Panc1 (cell line): ENCODE measurements around the gene HK1. TPM values are rescaled to one million over a fixed set of nuclear protein-coding genes. Genes with fewer than 3 reads are reported as not detected.

Source experiments
- ATAC-seq: fragments of 200-7000 bp; cut with Tn5 transposase; 2 replicates; pipeline ENCODE4 v1.9.1; 2020; ENCODE audit warnings: mild to moderate bottlenecking, moderate library complexity
- BruUV-seq: library from RNA; stranded (reverse); fragments of 400-500 nt; replicated peaks from 2 replicates; lab custom pipeline; 2021; lab: Mats Ljungman, UMichigan
- CTCF ChIA-PET: fragments of 300-600 bp; sonication (Branson Sonifier 250); formaldehyde crosslinking; loops from one replicate; lab custom pipeline; 2022; ENCODE audit warnings: antibody characterized with exemption; lab: Charles Lee
- POLR2A ChIA-PET: fragments of 300-600 bp; sonication (Branson Sonifier 250); formaldehyde crosslinking; loops from one replicate; lab custom pipeline; 2022; ENCODE audit warnings: antibody characterized with exemption; lab: Charles Lee
- DNase-seq: peaks from one replicate; pipeline ENCODE4 v3.0.0-alpha.2; 2010; ENCODE audit warnings: low read depth, low spot score
- H3K27ac ChIP-seq: 2 replicates; pipeline ENCODE4 v1.5.1; 2011; ENCODE audit warnings: mild to moderate bottlenecking, low read length, inconsistent platforms
- H3K27me3 ChIP-seq: fragments of 200-500 bp; sonication (Bioruptor generic); 2 replicates; pipeline ENCODE4 v1.6.0; 2014; ENCODE audit warnings: low read length, inconsistent platforms; ENCODE audit not compliant: control insufficient read depth, insufficient read depth
- H3K36me3 ChIP-seq: fragments of 200-500 bp; sonication (Bioruptor generic); 2 replicates; pipeline ENCODE4 v1.5.1; 2014; ENCODE audit warnings: inconsistent platforms, mild to moderate bottlenecking, low read length, moderate library complexity; ENCODE audit not compliant: control insufficient read depth, insufficient read depth
- H3K4me1 ChIP-seq: 2 replicates; pipeline ENCODE4 v1.5.1; 2011; ENCODE audit warnings: inconsistent platforms, mild to moderate bottlenecking, low read length, moderate library complexity; ENCODE audit not compliant: control insufficient read depth, insufficient read depth
- H3K4me3 ChIP-seq, 2 experiments: 2 replicates each; pipeline ENCODE4 v1.5.1; 2011 to 2012; ENCODE audit warnings: low read depth in 2 of 2, low read length in 2 of 2, mild to moderate bottlenecking in 2 of 2, inconsistent platforms in 1 of 2, moderate library complexity in 1 of 2
- H3K9me3 ChIP-seq: fragments of 200-500 bp; sonication (Bioruptor generic); 2 replicates; pipeline ENCODE4 v1.5.1; 2014; ENCODE audit warnings: low read depth, mild to moderate bottlenecking, inconsistent platforms, low read length, moderate library complexity; ENCODE audit not compliant: control insufficient read depth, insufficient read depth
- CTCF ChIP-seq: fragments of 450-650 bp; IDR thresholded peaks from 2 replicates; pipeline ENCODE4 v1.5.1; 2017; ENCODE audit warnings: mild to moderate bottlenecking
- POLR2AphosphoS5 ChIP-seq: IDR thresholded peaks from 2 replicates; pipeline ENCODE4 v1.6.1; 2012; ENCODE audit warnings: mild to moderate bottlenecking, low read depth, low read length, moderate library complexity
- REST ChIP-seq, 2 experiments: IDR thresholded peaks; 2 replicates each; pipeline ENCODE4 v1.6.1; 2011 to 2012; ENCODE audit warnings: low read depth in 2 of 2, control low read depth in 1 of 2, low read length in 1 of 2, mild to moderate bottlenecking in 1 of 2, moderate library complexity in 1 of 2; ENCODE audit not compliant: insufficient read depth in 1 of 2
- SIN3A ChIP-seq: IDR thresholded peaks from 2 replicates; pipeline ENCODE4 v1.6.1; 2012; ENCODE audit warnings: low read depth, mild to moderate bottlenecking, low read length, moderate library complexity, borderline replicate concordance; ENCODE audit not compliant: insufficient read depth
- TCF7L2 ChIP-seq: IDR thresholded peaks from 2 replicates; pipeline ENCODE4 v1.6.1; 2011; ENCODE audit warnings: mild to moderate bottlenecking, low read depth, low read length, inconsistent platforms
- in situ Hi-C: cut with HindIII; loops from 2 replicates; pipeline ENCODE4 v1.10.0; 2016; ENCODE audit warnings: low sequenced_read_pairs, low pct_unique_long_range_greater_than_20kb
- intact Hi-C: fragments of 100-400 bp; cut with micrococcal nuclease; formaldehyde crosslinking; loops from one replicate; pipeline ENCODE4 v1.10.0; 2022; ENCODE audit not compliant: unreplicated experiment
- total RNA-seq: library from RNA; stranded (reverse); gene quantifications from one replicate; pipeline ENCODE4 v1.2.1, GENCODE V29; 2021; ENCODE audit not compliant: unreplicated experiment

The HK1 gene
- total RNA-seq, 1 experiment from 2014 or later, result 74.4 TPM

GRCh38 chr10:69407621-69408301 is 129.5 kb downstream of the HK1 start:
- H3K36me3 ChIP-seq, result no peaks in the 10 kb centered on the region
- peaks cover 17% of the 10 kb centered on the region; the same call in 1 of the 2 replicates for H3K4me1 ChIP-seq
- no TSS peak for BruUV-seq
- in situ Hi-C loops (no loop called here), intact Hi-C loops (loop anchor here (5.0 kb wide), 1 partner anchor 230 kb away; no protein-coding TSS in a partner anchor)
- no peaks in the 10 kb centered on the region for H3K27me3 ChIP-seq
- ChIA-PET POLR2A (interaction anchor here (0.7 kb wide), 1 partner anchor 99 kb away, joined by 3 read pairs; no protein-coding TSS in a partner anchor), CTCF (interaction anchor here (0.5 to 2.8 kb wide), 21 partner anchors 11 to 541 kb away, joined by 3 to 18 read pairs (median 4); no protein-coding TSS in a partner anchor)
- no peaks in the 10 kb centered on the region for H3K9me3 ChIP-seq
- ATAC-seq, result peak; percentile 18; the same call in 1 of the 2 replicates
- TF ChIP-seq CTCF (peak; percentile 62), POLR2AphosphoS5 (no peak)
- no peak overlapping the region; a peak in 1 of 4 replicates for H3K4me3 ChIP-seq
- DNase-seq, result no peak
- peak overlapping the region; percentile 77 for H3K27ac ChIP-seq

- BruUV-seq, result no TSS peak
- Histone ChIP-seq H3K36me3 (no peaks in the 10 kb centered on the region), H3K27me3 (no peaks in the 10 kb centered on the region), H3K9me3 (no peaks in the 10 kb centered on the region), H3K4me1 (peaks cover 17% of the 10 kb centered on the region; the same call in 1 of the 2 replicates), H3K4me3 (peak overlapping the region; percentile 34 to 48), H3K27ac (peak overlapping the region; percentile 86)
- DNase-seq, result no peak
- ChIA-PET CTCF (interaction anchor here (0.5 to 2.8 kb wide), 23 partner anchors 10 to 541 kb away, joined by 3 to 18 read pairs (median 4); no protein-coding TSS in a partner anchor), POLR2A (interaction anchor here (0.6 to 0.7 kb wide), 2 partner anchors 98 to 1870 kb away, joined by 3 to 4 read pairs; no protein-coding TSS in a partner anchor)
- ATAC-seq, result peak; percentile 95
- in situ Hi-C loops, result no loop called here
- intact Hi-C loops, result loop anchor here (5.0 kb wide), 1 partner anchor 229 kb away; no protein-coding TSS in a partner anchor
- TF ChIP-seq CTCF (peak; percentile 93), SIN3A (no peak), REST (IDR thresholded peaks at IDR 0.05; ENCODE audit: insufficient read depth in 1 of 2, low read depth in 2 of 2, low read length in 1 of 2) (no peak), POLR2AphosphoS5 (peak; percentile 67; the same call in 1 of the 2 replicates), TCF7L2 (0 out of 2 replicates have a peak, but pooled peaks have one; percentile 26)
Measured at GRCh38 chr10:69408318-69409175, 130.3 kb downstream of the HK1 start.
